HG03571 (cell line): ENCODE data around the gene GFOD1.

Source experiments
- ATAC-seq: cut with Tn5 transposase; IDR thresholded peaks from one replicate; pipeline ENCODE4 v1.9.1; 2021; ENCODE audit not compliant: unreplicated experiment

GFOD1 gene

DNA sequence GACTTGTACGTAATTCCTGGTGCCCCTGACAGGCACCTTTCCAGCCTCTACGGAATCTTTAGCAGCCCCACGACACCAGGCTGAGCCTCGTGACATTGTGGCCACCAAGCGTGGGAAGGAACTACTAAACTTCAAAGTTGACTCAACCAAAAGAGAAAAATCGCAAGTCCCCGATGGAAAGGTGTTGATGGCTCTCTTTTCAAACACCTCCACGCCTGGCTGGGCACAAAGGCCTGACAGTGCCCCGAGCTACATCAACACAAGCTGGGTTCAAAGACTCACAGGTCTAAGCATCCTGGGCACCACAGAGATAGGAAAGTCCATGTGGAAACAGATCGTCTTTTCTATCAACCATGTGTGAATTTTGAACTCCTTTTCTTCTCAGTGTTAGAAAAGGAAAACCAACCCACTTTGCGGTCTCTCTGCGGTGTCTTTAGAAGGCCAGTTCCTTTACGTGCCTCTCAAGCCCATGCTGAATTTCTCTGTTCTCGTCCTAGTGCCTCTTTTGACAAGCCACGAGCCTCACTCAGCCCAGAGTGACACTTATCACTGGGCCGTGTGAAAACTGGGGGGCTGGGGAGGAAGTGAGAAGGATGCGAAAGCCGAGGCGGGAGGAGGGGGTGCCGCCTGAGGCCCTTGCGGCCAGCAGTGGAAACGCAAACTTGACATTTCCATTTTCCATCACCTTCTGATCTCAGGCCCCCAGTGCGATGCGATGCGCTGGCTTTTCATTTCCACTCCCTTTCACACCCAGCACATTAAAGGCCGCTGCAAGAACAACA lies 59.4 kb downstream of the GFOD1 start:
- ATAC-seq: peak; percentile 56

GRCh38 chr6:13427316-13427715 lies 60.1 kb downstream of the GFOD1 start:
- ATAC-seq: no peak

DNA sequence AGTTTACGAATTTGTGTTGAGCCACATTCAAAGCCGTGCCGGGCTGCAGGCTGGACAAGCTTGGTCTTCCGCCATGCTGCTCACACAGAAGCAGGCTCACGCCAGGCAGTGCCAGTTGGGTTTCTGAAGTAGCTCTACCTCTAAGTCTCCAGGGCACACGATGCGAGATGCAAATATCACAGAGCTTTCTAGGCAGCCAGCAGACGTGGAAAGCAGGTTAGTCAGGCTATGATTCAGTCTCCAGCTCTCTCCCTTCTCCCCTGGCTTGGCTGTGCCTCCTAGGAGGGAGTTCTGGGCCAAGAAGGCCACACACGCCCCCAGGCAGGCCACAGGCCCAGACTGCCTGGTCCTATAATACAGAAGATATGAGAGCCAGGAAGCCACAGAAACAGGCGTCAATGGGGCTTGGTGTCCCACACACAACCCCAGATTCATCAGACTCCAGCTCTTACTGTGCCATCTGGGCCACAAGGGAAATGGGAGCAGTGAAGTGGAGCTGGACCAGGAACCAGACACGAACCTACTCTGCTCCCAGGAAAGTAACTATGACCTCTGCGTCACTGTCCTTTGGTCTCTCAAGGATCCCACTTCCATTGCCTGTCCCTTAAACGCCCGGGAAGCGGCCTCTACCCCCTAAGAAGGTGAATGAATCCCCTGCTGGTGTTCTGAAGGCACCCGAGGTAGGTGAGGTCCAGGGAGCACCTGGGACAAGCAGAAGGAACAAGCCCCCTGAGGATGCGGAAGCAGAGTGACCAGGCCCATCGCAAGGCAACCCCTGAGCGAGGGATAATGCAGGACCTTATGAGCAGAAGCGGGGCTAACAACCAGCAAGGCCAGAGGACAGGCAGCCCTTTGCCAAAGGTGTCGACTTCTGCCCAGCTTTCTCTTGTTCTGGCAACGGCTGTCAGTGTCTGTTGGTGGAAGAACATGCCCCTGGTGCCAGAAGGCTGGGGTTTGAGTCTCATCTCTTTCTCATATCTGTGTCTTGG lies 61.2 kb downstream of the GFOD1 start:
- ATAC-seq: no peak

DNA sequence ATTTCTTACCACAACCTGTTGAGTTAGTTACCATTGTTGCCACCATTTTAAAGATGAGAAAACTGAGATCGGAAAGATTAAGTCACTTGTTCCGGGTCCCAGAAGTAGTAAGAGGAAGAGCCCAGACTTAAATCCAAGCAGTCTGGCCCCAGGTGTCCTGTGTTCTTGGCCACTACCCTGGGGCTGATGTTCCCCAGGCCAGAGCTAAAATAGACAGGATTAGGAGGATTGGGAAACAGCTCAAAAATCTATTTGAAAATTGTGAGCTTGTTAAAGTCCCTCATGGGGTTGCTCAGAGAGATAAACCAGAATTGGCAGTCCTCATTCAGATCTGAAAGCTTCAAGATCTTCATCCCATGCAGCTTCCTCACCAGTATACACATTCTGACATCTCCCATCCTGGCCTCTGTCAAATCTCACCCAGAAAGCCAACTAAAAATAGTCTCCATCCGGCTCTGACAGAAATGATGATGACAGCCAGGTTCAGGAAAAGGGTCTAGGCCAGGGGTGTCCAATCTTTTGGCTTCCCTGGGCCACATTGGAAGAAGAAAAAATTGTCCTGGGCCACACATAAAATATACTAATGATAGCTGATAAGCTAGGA lies 62.0 kb downstream of the GFOD1 start:
- ATAC-seq: no peak

- no peak for ATAC-seq
These were observed 64.1 kb downstream of the GFOD1 start for GRCh38 chr6:13423252-13423651.

DNA sequence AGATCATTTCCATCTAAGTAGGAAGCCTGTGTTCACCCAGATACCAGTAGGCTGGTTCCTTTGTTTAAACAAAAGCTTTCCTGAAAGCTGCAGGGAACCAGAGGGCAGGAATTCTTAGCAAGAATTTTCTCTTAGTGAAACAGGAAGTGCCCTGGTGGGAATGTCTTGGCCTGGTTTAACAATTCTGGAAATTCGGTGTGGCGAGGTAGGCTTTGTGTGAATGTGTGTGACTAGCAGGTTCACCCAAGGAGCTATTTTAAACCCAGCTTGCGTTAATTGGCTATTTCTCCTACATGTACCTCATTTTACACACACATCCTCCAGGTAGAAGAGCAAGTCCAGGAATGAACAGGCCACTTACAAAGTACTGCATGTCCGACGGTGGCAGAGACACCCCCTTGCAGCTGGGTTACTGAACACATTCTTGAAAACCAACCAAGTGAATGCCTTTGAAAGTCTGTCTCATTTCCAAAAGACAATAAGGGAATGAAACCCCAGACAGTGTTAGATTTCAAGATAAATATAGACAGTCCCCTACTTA lies 64.6 kb downstream of the GFOD1 start:
- ATAC-seq: no peak

DNA sequence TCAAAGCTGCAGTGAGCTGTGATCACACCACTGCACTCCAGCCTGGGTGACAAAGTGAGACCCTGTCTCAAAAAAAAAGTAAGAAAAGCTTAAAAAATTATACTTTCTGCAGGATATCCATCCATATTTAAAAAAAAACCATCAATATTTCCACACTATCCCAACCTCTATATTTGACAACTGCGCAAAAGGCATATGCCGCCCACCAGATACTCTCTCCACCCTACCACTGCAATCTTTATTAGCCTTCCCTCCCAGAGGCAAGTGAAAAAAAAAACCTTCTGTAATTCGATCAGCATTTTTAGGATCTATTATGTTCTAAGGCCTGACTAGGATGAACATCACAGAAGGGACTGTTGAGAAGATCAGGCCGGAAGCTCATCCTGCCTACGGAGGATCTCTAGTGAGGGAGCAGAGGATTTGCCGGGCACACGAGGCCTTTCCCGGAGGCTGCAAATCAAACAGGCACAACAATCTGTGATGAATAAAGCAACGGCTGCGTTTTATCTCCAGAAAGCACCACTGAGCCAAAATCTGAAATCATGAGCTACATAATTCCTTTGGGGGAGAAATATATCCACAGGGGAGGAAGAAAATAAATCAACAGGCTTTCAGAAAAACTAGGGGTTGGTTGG lies 65.9 kb downstream of the GFOD1 start:
- ATAC-seq: no peak

DNA sequence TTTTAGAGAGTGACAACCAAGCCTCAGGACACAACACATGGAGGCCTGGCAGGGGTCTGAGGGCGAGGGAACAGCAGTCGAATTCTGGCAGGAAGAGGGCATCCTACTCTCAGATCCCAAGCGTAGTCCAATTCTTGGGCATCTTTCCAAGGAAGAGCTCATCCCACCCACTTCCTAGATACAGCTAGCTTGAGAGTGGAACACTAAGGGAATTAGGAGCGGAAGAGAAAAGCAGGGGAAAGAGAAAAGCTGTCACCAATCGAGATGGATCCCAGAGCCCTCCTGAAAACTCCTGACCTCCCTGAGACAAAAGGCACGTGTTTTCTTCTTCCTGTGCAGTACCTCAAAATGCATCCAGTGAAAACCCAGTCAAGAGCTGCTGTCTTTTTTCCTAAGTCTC lies 67.1 kb downstream of the GFOD1 start:
- ATAC-seq: no peak

DNA sequence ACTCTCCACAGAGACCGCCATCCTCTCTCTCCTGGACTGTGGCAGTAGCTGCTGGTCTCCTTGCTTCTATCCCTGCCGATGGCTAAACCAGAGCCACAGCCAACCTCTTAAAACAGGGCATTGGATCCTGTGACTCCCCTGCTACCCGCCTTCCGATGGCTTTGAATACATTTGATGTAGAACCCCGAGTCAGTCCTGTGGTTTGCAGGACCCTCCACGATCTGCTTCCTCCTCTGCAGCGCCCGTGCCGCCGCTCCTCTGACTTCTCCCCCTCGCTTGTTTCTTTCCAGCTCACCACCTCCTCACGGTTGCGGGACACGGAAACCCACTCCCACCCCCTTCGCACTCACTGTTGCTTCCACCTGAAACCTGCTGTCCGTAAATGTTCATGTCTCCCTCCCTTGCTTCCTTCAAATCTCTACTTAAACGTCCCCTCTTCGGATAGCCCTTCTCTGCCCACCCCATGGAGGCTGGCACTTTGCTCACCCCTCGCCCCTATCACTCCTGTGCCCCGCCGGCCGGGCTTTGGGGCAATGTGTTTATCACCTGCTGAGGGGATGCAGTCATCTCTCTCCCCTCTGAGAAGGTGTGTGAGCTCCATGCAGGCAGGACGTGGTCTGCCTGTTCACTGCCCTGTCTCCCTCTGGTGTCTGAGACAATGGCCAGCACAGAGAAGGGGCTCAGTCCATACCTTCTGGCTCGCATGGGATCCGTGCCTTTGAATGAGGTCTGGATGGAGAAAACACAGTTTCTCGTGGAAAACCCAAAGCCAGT lies 67.8 kb downstream of the GFOD1 start:
- ATAC-seq: no peak

DNA sequence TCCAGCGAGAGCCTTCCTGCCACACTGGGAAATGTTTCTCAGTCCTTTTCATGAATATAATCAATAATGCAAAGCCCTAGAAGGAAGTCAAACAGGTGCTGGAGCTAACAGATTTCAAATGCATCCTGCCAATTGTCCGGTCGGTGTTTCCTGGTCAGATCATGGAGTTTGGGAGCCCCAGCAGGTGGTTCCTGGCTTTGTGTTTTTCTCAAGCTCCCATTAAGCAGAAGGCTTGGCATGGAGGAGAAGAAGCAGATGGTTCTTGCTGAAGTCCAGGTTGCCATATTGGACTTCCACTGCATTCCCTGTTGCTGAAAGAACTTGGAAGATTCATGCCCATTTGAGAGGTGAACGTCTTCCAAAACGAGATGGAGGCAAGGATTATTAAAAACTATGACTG lies 68.6 kb downstream of the GFOD1 start:
- no peak for ATAC-seq

DNA sequence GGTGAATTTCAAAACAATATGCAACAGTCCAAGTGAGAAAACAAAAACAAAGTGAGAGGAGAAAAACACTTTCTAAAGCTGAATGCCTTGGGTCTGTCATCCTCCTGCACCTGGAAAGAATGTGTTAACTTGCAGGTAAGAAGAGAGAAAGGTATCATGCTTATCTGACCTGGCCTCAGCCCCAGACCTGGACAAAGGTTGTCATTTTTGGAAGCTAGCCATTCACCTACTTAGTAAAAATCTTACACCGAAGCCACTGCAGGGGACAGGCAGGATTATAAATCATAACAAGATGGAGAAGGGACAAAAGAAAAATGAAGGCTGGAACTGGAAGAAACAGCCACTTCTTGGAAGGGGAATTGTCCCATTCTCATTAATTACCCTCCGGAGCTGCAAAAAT lies 69.4 kb downstream of the GFOD1 start:
- no peak for ATAC-seq

GRCh38 chr6:13417431-13417830 lies 70.0 kb downstream of the GFOD1 start:
- no peak for ATAC-seq

- no peak for ATAC-seq
These were observed 72.1 kb downstream of the GFOD1 start for GRCh38 chr6:13415283-13415682.

- ATAC-seq: no peak
These were observed 73.4 kb downstream of the GFOD1 start for GRCh38 chr6:13413900-13414555.

DNA sequence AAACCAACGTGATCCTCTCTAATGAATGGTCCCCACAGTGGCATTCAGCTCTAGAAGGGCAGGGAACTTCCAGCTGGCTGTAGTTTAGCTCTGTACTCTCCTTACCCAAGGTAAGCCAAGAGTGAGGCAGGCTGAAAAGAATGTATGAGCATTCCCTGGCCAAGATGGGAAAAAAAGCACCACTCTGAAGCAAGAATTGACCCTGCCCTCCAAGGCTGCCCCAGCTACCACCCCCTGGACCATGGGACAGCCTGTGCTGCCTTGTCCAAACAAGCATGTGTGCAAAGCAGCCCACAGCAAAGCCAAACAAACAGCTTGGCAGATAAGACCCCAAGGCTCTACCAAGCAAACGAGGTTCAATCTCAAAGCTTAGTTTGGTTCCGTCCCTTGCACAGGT lies 73.9 kb downstream of the GFOD1 start:
- ATAC-seq: no peak

DNA sequence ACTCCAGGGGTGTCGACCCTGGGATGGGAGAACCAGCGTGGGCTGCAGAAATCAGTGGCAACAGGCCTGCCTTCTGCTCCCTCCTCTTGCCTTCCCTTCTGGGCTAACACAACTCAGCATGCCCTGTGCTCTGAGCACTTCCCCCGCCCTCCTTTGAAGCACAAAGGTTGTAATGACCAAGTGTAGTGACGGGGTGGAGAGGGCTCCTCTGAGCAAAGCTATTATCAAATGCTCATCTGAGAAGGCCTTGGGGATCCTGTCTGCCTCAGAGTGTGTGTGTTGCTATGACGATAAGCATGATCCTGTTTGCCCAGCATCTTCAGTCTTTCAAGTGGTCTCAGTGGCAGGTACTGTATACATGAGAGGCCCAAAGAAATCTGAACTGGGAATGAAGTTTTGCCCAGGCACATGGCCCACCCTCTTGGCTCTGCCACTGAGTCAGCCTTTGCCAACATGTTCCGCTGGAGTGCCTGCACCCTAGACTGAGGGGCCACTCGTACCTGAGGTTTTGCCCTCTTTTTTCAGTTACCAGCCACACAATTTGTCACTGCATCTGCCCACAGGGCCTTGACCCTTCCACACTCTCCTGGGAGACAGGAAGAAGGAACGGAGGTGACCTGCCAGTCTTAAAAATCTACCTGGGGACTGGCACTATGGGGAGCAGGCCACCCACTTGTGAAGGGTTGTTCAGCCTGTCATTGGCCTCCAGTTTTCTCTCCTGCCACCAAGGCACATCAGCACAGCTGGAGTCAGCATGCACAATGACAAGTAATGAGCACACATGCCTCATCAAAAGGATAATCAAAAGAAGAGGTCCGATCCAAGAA lies 74.5 kb downstream of the GFOD1 start:
- ATAC-seq: no peak

GRCh38 chr6:13412211-13412610 lies 75.2 kb downstream of the GFOD1 start:
- no peak for ATAC-seq

- no peak for ATAC-seq
These were observed 75.9 kb downstream of the GFOD1 start for GRCh38 chr6:13411484-13411883.

GRCh38 chr6:13409991-13410390 lies 77.4 kb downstream of the GFOD1 start:
- no peak for ATAC-seq
